NCI-H1930 (cell line): ENCODE results near the gene FAM72A.
A peak's percentile ranks its signal among the peaks of the same experiment; 100 is the strongest.
"Not testable (repeated sequence)": the region's sequence is repeated elsewhere in the genome, so short reads cannot be mapped to it uniquely, and the experiment has no call there.

Experiments used
- DNase-seq, 2 experiments: peaks; one replicate each; lab custom pipeline; 2025; lab: John Stamatoyannopoulos, UW

The FAM72A gene

GRCh38 chr1:206202789-206203363 lies at the start of gene FAM72A:
TSS of gene FAM72A (minus strand) at chr1:206202839. CDS start at chr1:206202025, 814 bp downstream.
- DNase-seq = peak; percentile 97 to 98

GRCh38 chr1:206250953-206251681 lies 48.5 kb upstream of the FAM72A start:
- DNase-seq = not testable (repeated sequence)

- DNase-seq = not testable (repeated sequence)
These were observed 43.7 kb upstream of the FAM72A start for GRCh38 chr1:206246129-206246886.

GRCh38 chr1:206245479-206245878 lies 42.8 kb upstream of the FAM72A start:
- not testable (repeated sequence) for DNase-seq

GRCh38 chr1:206243335-206243734 lies 40.7 kb upstream of the FAM72A start:
- DNase-seq = not testable (repeated sequence)

DNA sequence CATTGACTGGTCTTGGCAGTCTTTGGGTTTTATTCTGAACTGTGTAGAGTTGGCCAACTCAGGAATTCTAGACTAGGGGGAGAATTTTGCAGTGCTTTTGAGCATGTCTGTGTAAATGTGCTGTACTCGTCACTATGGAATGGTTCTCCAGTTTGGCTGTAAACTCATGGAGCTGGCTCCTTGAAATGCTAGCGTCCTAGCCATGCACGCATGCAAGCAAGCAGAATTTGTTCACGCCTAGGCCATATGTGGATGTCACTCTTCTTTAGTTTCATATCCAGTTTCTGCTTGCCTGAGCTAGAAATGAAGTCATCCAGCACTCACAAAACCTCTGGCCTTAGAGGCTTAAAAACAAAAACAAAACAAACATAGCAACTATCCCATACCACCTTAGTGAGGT lies 37.6 kb upstream of the FAM72A start:
- DNase-seq = not testable (repeated sequence)

DNA sequence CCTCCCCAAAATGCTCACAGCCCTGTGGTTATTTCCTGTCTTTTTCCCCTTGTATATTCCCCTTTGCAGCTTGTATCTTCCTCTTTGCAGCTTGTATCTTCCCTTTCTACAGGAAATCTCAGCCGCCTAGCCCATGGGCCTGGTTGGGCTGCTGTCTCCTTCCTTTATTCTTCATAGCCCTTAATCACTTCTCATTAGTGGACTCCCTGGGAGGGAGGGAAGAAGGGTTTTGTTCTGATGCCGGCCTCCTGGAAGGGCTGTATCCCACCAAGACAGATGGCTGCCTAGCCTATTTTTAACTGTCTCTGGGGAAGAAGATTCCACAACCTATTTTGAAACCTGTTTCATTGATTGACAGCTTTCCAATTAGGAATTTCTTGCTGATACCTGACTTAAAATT lies 32.6 kb upstream of the FAM72A start:
- DNase-seq = not testable (repeated sequence)

GRCh38 chr1:206234189-206234916 lies 31.7 kb upstream of the FAM72A start:
- DNase-seq = not testable (repeated sequence)

DNA sequence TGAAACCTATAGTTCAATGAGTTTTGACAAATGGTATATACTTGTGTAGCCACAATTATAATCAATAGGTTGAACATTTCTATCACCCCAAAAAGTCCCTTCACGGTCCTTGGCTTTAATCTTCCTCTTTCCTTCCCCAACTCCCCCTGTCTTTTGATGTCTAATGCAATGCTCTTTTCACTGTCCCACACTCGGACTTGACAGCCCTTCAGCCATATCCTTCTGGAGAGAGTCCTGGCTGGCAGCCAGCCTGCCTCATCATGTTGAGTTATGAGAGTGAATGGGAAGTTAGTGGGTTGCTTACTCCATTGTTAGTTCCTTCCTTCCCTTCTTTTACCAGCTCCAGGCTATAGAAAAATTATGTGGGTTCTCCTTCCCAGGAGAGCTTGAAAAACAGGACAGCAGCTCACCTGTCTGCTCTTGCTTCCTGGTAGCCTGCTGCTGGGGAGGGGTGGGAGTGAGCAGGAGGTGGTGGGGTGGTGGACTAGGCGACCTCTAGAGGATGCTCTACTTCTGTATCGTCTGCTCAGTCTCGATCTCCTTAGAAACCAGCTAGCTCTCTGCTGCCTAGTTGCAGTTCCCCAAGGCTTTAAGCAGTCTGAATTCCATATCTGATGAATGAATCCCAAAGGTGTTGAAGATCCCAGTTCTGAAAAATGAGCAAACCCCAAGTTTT lies 30.5 kb upstream of the FAM72A start:
- not testable (repeated sequence) for DNase-seq

DNA sequence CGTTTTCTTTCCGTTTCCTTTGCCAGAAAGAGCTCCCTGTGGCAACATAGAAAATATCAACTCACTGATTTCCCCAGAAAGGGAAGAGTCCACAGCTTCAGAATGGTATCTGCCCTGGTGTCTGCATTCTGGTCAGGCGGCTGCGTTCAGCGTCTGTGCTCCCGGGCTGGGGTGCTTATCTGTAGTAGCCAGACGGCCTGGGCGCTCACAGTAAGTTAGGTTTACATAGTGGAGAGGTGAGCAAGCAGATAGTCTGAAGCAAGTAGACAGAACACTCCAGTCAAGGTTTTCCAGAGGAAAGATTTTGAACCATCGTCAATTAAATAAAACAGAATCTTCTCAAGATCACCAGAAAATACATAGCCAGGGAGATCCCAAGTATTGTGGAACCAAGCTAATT lies 29.4 kb upstream of the FAM72A start:
- DNase-seq = not testable (repeated sequence)

DNA sequence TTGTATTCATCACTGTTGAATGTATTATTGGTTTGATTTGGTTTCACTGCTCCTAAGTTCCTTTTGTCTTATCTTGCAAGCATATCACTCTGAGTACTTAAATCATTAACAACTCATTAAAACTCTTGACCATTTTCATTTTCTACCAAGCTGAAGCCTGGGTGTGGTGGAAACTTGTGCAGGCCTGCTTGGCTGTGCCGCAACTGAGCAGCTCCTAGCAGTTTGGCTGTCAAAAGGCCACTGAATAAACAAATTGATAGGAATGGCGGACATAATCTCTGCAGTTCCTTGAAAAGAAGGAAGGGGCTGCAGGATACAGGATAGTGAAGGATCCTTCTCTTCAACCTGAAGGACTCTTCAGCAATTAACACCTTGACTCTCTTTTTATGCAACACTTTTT lies 26.6 kb upstream of the FAM72A start:
- DNase-seq = not testable (repeated sequence)

- not testable (repeated sequence) for DNase-seq
These were observed 24.2 kb upstream of the FAM72A start for GRCh38 chr1:206226886-206227285.

DNA sequence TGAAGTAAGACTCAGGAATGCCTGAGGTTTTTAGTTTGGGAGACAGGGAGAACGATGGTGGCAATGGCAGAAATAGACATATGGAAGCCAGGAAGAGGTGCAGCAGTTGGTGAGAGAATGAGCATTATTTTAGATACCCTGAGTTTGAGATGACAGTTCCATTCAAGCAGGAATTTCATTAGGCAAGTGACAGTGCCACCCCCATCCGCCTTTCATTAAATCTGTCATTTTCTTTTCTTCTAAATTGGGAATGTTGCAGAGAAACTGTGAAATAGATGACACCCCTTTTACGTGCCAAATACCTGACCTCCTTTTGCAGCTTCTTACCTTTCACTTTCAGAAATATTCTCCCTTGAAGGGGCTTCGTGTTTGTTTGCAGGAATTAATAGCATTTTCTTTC lies 22.7 kb upstream of the FAM72A start:
- DNase-seq = not testable (repeated sequence)

GRCh38 chr1:206224190-206224776 lies 21.6 kb upstream of the FAM72A start:
- not testable (repeated sequence) for DNase-seq

DNA sequence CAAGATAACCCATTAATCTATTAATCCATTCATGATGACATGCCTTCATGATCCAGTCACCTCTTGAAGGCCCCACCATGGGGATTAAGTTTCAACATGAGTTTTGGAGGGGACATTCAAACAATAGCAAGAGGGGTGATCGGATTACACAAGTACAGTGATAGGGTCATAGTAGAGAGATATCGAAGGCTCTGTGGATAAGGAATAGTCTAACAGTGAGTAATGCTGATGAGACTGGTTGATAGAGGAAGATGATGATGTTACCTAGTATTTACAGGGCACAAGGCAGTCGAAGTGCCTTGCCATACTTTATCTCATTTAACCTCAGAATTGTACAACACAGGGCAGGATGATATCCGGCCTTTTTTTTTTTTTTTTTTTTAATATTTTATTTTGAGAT lies 18.9 kb upstream of the FAM72A start:
- DNase-seq = not testable (repeated sequence)

DNA sequence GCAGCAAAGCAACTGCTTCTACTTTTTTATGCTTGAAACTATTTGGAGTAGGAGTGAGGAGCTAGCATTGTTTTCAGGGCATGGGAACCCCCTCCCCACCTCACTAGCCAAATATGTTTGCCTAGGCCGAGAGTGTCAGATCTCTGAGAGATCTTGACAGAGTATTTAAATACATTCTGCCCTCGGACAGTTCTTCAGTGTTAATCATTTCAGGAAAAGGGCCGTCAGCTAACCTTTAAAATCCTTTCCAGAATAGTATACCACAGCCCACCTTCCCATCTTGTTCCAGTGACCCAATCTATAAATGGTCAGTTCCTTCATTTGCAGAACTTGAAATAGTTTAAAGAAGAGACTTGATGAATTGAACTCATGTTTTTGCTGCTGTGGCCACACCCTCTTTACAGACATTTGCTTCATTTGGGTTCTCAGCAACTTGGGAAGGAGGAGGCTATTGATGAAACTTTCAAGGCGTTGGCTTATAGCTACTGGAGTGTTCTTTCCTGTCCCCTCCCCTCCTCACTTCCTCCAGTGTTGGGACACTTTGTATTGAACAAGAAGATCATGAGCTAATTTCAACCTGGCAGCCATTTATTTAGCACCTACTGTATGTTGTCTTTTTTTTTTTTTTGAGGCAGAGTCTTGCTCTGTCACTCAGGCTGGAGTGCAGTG lies 17.8 kb upstream of the FAM72A start:
- DNase-seq = not testable (repeated sequence)

DNA sequence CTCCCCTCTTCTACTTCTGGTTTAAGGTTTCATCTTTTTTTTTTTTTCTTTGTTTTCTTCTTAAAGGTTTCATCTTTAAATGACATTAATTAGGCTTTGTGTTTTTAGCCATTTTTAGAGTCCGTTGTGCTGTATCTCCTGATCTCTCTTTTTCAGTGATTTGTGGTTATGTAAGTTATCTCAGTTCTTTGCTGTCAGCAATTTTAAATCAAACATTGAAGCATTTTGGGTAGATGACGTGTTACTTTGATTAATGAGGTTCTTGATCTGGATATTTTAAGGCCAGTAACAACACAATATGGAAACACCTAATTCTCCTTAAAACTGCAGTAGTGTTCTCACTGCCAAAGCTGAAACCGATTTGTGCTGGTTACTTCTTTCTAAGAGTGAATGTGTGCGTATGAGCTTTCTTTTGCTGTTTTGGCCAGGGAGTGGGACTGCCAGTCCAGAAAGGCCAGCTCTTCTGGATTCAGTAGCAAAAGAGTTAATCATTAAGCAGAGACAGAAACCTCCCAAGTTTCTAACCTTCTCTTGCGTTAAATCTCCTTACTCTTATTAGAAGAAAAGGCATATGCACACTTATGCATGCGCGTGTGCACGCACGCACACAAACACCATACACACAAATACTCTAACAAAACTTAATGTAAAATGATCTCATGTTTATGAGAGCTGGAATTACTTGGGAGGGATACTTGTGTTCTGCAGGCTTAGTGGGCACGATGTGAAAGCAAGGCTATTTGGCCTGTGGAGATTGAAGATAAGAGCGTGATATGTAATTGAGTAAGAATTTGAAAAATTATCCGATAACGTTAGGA lies 17.1 kb upstream of the FAM72A start:
- DNase-seq = not testable (repeated sequence)

GRCh38 chr1:206218765-206219164 lies 16.1 kb upstream of the FAM72A start:
- not testable (repeated sequence) for DNase-seq

DNA sequence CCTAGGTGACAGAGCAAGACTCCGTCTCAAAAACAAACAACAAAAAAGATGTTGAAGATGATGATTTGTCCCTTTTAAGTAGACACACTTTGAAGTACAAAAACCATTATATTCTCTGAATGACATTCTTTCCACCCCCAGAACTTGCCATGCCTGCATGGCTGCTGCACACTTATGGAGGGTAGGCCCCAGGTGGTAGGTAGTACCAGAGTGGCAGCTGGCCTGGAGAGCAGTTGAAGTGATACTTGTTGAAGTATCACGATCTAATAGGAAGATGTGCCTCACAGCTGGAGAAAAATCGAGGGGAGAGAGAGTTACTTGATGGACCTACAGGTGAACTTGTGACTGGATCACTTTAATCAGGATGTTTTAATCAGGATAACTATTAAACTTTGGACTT lies 15.6 kb upstream of the FAM72A start:
- not testable (repeated sequence) for DNase-seq
